Measurements from ENCODE around the gene ENKD1. TPM values are rescaled to one million over a fixed set of nuclear protein-coding genes. Genes with fewer than 3 reads are reported as not detected.
A peak's percentile ranks its signal among the peaks of the same experiment; 100 is the strongest.

The ENKD1 gene
- total and polyA plus RNA-seq, 2 of the 13 experiments (the other 11 are each of a cell fraction or from before 2014, with no cell fraction given), result 10.8 to 20.8 TPM

DNA sequence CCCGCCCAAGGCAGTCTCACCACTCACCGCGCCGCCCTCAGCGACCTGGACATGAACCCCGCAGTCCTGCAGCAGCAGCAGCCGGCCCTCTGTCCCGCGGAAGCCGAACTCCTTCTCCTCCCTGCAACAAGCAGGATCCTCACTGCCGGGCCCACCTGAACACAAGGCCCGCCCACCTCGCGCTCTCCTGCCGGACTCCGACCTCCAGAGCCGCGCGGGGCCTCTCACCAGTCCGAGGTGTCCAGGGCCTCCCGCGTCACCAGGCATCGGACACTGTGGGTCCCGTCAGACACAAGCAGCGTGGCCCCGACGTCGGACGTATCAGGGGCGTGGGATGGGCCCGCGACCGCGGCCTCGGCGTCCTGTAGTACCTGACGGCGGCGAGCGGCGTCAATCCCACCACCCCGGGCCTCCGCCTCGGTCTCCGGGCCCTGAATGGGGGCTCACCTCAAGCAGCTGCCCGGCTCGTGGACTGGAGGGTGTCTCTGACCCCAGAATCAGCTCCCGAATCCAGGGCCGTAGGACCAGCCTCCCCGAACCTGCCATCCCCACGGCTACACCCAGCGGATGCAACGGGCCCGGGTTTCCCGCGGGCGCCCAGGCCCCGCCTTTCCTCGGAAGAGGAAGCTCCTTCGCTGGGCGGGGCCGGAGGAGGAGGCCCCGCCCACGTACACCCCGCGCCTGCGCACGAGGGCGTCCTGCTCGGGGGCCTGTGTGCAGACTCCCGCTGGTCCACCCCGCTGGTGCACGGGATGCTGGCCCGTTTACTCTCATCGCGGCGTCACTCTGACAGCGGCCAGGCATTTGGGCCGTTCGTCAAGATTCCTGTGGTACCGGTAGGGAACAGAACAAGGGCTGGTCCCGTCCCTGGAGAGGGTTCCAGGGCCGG is 6.6 kb downstream of the ENKD1 start, which contains the start of gene ACD (continued):
- TF ChIP-seq, protein P1, sequence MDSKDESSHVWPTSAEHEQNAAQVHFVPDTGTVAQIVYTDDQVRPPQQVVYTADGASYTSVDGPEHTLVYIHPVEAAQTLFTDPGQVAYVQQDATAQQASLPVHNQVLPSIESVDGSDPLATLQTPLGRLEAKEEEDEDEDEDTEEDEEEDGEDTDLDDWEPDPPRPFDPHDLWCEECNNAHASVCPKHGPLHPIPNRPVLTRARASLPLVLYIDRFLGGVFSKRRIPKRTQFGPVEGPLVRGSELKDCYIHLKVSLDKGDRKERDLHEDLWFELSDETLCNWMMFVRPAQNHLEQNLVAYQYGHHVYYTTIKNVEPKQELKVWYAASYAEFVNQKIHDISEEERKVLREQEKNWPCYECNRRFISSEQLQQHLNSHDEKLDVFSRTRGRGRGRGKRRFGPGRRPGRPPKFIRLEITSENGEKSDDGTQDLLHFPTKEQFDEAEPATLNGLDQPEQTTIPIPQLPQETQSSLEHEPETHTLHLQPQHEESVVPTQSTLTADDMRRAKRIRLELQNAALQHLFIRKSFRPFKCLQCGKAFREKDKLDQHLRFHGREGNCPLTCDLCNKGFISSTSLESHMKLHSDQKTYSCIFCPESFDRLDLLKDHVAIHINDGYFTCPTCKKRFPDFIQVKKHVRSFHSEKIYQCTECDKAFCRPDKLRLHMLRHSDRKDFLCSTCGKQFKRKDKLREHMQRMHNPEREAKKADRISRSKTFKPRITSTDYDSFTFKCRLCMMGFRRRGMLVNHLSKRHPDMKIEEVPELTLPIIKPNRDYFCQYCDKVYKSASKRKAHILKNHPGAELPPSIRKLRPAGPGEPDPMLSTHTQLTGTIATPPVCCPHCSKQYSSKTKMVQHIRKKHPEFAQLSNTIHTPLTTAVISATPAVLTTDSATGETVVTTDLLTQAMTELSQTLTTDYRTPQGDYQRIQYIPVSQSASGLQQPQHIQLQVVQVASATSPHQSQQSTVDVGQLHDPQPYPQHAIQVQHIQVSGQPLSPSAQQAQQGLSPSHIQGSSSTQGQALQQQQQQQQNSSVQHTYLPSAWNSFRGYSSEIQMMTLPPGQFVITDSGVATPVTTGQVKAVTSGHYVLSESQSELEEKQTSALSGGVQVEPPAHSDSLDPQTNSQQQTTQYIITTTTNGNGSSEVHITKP (CRISPR knock-in tag; IDR thresholded peaks at IDR 0.05; ENCODE audit: low read depth), result no peak
- TF ChIP-seq POLR2A (IDR thresholded peaks at IDR 0.05; ENCODE audit: insufficient read depth in 1 of 2, low read depth in 2 of 2, low read length in 2 of 2), result peak in 1 of 2 experiments; percentile 78; a peak in 2 of 4 replicates
- peak; percentile 28 for TF ChIP-seq TARDBP (CRISPR knock-in tag; IDR thresholded peaks at IDR 0.05)
- peak; percentile 67; the same call in 1 of the 2 replicates for TF ChIP-seq ZBTB7B (CRISPR knock-in tag; IDR thresholded peaks at IDR 0.05)
- TF ChIP-seq, protein P2, sequence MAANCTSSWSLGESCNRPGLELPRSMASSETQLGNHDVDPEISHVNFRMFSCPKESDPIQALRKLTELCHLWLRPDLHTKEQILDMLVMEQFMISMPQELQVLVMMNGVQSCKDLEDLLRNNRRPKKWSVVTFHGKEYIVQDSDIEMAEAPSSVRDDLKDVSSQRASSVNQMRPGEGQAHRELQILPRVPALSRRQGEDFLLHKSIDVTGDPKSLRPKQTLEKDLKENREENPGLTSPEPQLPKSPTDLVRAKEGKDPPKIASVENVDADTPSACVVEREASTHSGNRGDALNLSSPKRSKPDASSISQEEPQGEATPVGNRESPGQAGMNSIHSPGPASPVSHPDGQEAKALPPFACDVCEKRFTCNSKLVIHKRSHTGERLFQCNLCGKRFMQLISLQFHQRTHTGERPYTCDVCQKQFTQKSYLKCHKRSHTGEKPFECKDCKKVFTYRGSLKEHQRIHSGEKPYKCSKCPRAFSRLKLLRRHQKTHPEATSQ (CRISPR knock-in tag; IDR thresholded peaks at IDR 0.05; ENCODE audit: borderline replicate concordance), result no peak; the same call in 1 of the 2 replicates
- peak; percentile 47 for TF ChIP-seq HOXD1 (CRISPR knock-in tag; IDR thresholded peaks at IDR 0.05)
- TF ChIP-seq, protein P3, sequence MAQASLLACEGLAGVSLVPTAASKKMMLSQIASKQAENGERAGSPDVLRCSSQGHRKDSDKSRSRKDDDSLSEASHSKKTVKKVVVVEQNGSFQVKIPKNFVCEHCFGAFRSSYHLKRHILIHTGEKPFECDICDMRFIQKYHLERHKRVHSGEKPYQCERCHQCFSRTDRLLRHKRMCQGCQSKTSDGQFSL (CRISPR knock-in tag; IDR thresholded peaks at IDR 0.05), result peak; percentile 61; the same call in 1 of the 2 replicates
- TF ChIP-seq, protein P4, sequence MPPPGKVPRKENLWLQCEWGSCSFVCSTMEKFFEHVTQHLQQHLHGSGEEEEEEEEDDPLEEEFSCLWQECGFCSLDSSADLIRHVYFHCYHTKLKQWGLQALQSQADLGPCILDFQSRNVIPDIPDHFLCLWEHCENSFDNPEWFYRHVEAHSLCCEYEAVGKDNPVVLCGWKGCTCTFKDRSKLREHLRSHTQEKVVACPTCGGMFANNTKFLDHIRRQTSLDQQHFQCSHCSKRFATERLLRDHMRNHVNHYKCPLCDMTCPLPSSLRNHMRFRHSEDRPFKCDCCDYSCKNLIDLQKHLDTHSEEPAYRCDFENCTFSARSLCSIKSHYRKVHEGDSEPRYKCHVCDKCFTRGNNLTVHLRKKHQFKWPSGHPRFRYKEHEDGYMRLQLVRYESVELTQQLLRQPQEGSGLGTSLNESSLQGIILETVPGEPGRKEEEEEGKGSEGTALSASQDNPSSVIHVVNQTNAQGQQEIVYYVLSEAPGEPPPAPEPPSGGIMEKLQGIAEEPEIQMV (CRISPR knock-in tag; IDR thresholded peaks at IDR 0.05; ENCODE audit: low read depth), result peak; percentile 78; the same call in 1 of the 2 replicates
- peak; percentile 70 for TF ChIP-seq PHF21A (CRISPR knock-in tag; IDR thresholded peaks at IDR 0.05)
- peak; percentile 73 for TF ChIP-seq NR2C2 (CRISPR knock-in tag; IDR thresholded peaks at IDR 0.05; ENCODE audit: borderline replicate concordance)
- TF ChIP-seq CBX1 (IDR thresholded peaks at IDR 0.05; ENCODE audit: low read depth), result no peak
- TF ChIP-seq PAWR (CRISPR knock-in tag; IDR thresholded peaks at IDR 0.05; ENCODE audit: borderline replicate concordance), result peak; percentile 99

All from HepG2 (cell line).